ENCODE results near the gene LZTS3.
"Not testable (repeated sequence)": the region's sequence is repeated elsewhere in the genome, so short reads cannot be mapped to it uniquely, and the experiment has no call there.

LZTS3 gene

GRCh38 chr20:3133155-3133554 is 40.2 kb downstream of the LZTS3 start:
- no peak for DNase-seq

- DNase-seq = no peak
Observed at GRCh38 chr20:3130051-3130600, 43.2 kb downstream of the LZTS3 start.

GRCh38 chr20:3129094-3129493 is 44.3 kb downstream of the LZTS3 start:
- DNase-seq = no peak

GRCh38 chr20:3128275-3128984 is 44.9 kb downstream of the LZTS3 start:
- DNase-seq = no peak

GRCh38 chr20:3126527-3126859 is 46.9 kb downstream of the LZTS3 start:
- no peak for DNase-seq

- DNase-seq = not testable (repeated sequence)
Observed at GRCh38 chr20:3125776-3126526, 47.4 kb downstream of the LZTS3 start.

- DNase-seq = not testable (repeated sequence)
Observed at GRCh38 chr20:3124773-3125560, 48.4 kb downstream of the LZTS3 start.

- not testable (repeated sequence) for DNase-seq
Observed at GRCh38 chr20:3124163-3124562, 49.2 kb downstream of the LZTS3 start.

GRCh38 chr20:3123542-3123941 is 49.8 kb downstream of the LZTS3 start:
- no peak for DNase-seq

GRCh38 chr20:3121955-3122610 is 51.3 kb downstream of the LZTS3 start:
- DNase-seq = peak; percentile 8 to 43

- DNase-seq = no peak
Observed at GRCh38 chr20:3121271-3121911, 52.0 kb downstream of the LZTS3 start.

GRCh38 chr20:3119044-3119443 is 54.3 kb downstream of the LZTS3 start:
- DNase-seq = no peak

GRCh38 chr20:3117839-3118379 is 55.4 kb downstream of the LZTS3 start:
- DNase-seq = peak; percentile 63 to 78

- no peak for DNase-seq
Observed at GRCh38 chr20:3116341-3116740, 57.0 kb downstream of the LZTS3 start.

GRCh38 chr20:3115190-3116107 is 57.9 kb downstream of the LZTS3 start:
- DNase-seq = peak; percentile 38 to 78

Measured in inflammatory macrophage treated with lipopolysaccharide for 1 hour (primary cell).